Measurements from ENCODE around the gene FOS.

The FOS gene

GRCh38 chr14:75322746-75323145 lies 44.1 kb downstream of the FOS start:
- no peak for DNase-seq

- no peak for DNase-seq
These were observed 44.9 kb downstream of the FOS start for GRCh38 chr14:75323571-75323970.

- DNase-seq: no peak
These were observed 50.0 kb downstream of the FOS start for GRCh38 chr14:75328558-75329155.

- no peak for DNase-seq
These were observed 50.7 kb downstream of the FOS start for GRCh38 chr14:75329369-75329768.

- no peak for DNase-seq
These were observed 52.8 kb downstream of the FOS start for GRCh38 chr14:75331471-75331870.

All from NCI-H510A treated with DMSO at 0.1 percent for 48 hours (cell line).